Neural cell (in vitro differentiated cells): ENCODE results near the gene NACC1. TPM values are rescaled to one million over a fixed set of nuclear protein-coding genes. Genes with fewer than 3 reads are reported as not detected.

Experiments
- polyA plus RNA-seq: library from polyadenylated mRNA; depleted of rRNA; stranded (reverse); fragments of >200 nt; gene quantifications from 2 replicates; pipeline ENCODE4 v1.2.3, GENCODE V29; 2014

The NACC1 gene
- polyA plus RNA-seq, 1 donor from 2014 or later, result 16.1 TPM

Other genes starting within 250 kb of the NACC1 start
- gene DNASE2, start 236.8 kb upstream of the NACC1 start, polyA plus RNA-seq, result 0.59 TPM in 1 of 2 replicates, not detected in the other
- gene KLF1, start 231.1 kb upstream of the NACC1 start, polyA plus RNA-seq, result not detected in 2 replicates
- 35.4 and 51.5 TPM in 2 replicates for gene GCDH, start 227.1 kb upstream of the NACC1 start, polyA plus RNA-seq
- 1.5 and 1.6 TPM in 2 replicates for gene SYCE2, start 199.0 kb upstream of the NACC1 start, polyA plus RNA-seq
- gene FARSA, start 184.6 kb upstream of the NACC1 start, polyA plus RNA-seq, result 47.6 and 55.9 TPM in 2 replicates
- 211 and 242 TPM in 2 replicates for gene CALR, start 179.7 kb upstream of the NACC1 start, polyA plus RNA-seq
- gene RAD23A, start 172.4 kb upstream of the NACC1 start, polyA plus RNA-seq, result 37.4 and 42.1 TPM in 2 replicates
- gene GADD45GIP1, start 161.0 kb upstream of the NACC1 start, polyA plus RNA-seq, result 18.6 and 21.3 TPM in 2 replicates
- not detected in 2 replicates for gene DAND5, start 148.7 kb upstream of the NACC1 start, polyA plus RNA-seq
- not detected in 2 replicates for gene NFIX, start 122.8 kb upstream of the NACC1 start, polyA plus RNA-seq
- not detected in 2 replicates for gene LYL1, start 15.4 kb upstream of the NACC1 start, polyA plus RNA-seq
- gene TRMT1, start 1.5 kb upstream of the NACC1 start, polyA plus RNA-seq, result 80.3 and 94.4 TPM in 2 replicates
- gene STX10, start 32.1 kb downstream of the NACC1 start, polyA plus RNA-seq, result 157 and 191 TPM in 2 replicates
- gene IER2, start 32.1 kb downstream of the NACC1 start, polyA plus RNA-seq, result 23.3 and 25.9 TPM in 2 replicates